WTC11 (cell line): ENCODE results near the gene ETS2.

Experiments used
- CREM ChIP-seq: sonication (generic); formaldehyde crosslinking; IDR thresholded peaks from 2 replicates; pipeline ENCODE4 v1.8.1; 2022; ENCODE audit warnings: mild to moderate bottlenecking, missing genetic modification reagents, moderate library complexity
- CTCF ChIP-seq: fragments of 200-600 bp; IDR thresholded peaks from 2 replicates; pipeline ENCODE4 v1.8.0; 2022; ENCODE audit warnings: antibody characterized with exemption
- ELF4 ChIP-seq: sonication (generic); formaldehyde crosslinking; IDR thresholded peaks from 2 replicates; pipeline ENCODE4 v1.8.1; 2022; ENCODE audit warnings: low read depth, mild to moderate bottlenecking, moderate library complexity, missing genetic modification reagents
- ESRRA ChIP-seq: sonication (generic); formaldehyde crosslinking; IDR thresholded peaks from 2 replicates; pipeline ENCODE4 v1.8.1; 2022; ENCODE audit warnings: mild to moderate bottlenecking, missing genetic modification reagents, borderline replicate concordance
- IRF1 ChIP-seq: sonication (generic); formaldehyde crosslinking; IDR thresholded peaks from 2 replicates; pipeline ENCODE4 v1.8.0; 2023; ENCODE audit warnings: missing genetic modification reagents
- TP53 ChIP-seq: sonication (generic); formaldehyde crosslinking; IDR thresholded peaks from 2 replicates; pipeline ENCODE4 v1.8.1; 2023; ENCODE audit warnings: mild to moderate bottlenecking, missing genetic modification reagents
- USF2 ChIP-seq: sonication (generic); formaldehyde crosslinking; IDR thresholded peaks from 2 replicates; pipeline ENCODE4 v1.8.1; 2023; ENCODE audit warnings: mild to moderate bottlenecking, missing genetic modification reagents, moderate library complexity
- TF ChIP-seq, protein P1 (sequence below): sonication (generic); formaldehyde crosslinking; IDR thresholded peaks from 2 replicates; pipeline ENCODE4 v1.8.1; 2022; ENCODE audit warnings: low read depth, mild to moderate bottlenecking, moderate library complexity, missing genetic modification reagents, borderline replicate concordance

DNA sequence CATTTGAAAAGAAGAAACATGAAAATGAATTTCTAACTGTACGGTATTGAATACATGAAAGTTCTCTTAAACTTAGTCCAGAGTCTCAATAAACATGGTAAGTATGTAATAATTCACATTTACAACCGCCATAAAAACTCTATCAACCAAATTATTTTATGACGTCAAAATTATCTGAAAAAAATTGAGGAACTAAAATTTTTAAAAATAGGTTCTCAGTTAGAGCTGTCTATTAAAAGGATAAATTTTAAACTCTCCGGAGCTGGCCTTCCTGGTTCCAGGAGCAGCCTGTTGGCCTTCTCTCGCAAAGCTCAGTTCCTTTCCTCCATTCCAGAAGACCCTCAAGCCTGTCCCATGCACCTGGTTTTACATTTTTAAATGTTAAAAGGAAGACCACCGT is 18.7 kb upstream of the ETS2 start:
- TF ChIP-seq USF2 (CRISPR knock-in tag) (no peak), ESRRA (CRISPR knock-in tag) (no peak), ELF4 (CRISPR knock-in tag) (no peak), CREM (CRISPR knock-in tag) (no peak), CTCF (no peak), IRF1 (CRISPR knock-in tag) (no peak), TP53 (CRISPR knock-in tag) (no peak)
- TF ChIP-seq, protein P1, sequence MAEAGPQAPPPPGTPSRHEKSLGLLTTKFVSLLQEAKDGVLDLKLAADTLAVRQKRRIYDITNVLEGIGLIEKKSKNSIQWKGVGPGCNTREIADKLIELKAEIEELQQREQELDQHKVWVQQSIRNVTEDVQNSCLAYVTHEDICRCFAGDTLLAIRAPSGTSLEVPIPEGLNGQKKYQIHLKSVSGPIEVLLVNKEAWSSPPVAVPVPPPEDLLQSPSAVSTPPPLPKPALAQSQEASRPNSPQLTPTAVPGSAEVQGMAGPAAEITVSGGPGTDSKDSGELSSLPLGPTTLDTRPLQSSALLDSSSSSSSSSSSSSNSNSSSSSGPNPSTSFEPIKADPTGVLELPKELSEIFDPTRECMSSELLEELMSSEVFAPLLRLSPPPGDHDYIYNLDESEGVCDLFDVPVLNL (CRISPR knock-in tag): no peak
